Retinal pigment epithelial cell (primary cell): ENCODE results near the gene LATS2.

ENCODE experiments used
- DNase-seq: peaks from one replicate; pipeline ENCODE4 v3.0.0-alpha.2; 2010; ENCODE audit warnings: low read depth
- H3K4me3 ChIP-seq: 2 replicates; pipeline ENCODE4 v1.5.1; 2011; ENCODE audit warnings: mild to moderate bottlenecking, low read length, control low read depth, moderate library complexity
- TF ChIP-seq, protein P1 (sequence below): conservative IDR thresholded peaks from 2 replicates; pipeline ENCODE4 v1.5.1; 2011; ENCODE audit warnings: low read depth, low read length, control low read depth, inconsistent platforms

LATS2 gene

DNA sequence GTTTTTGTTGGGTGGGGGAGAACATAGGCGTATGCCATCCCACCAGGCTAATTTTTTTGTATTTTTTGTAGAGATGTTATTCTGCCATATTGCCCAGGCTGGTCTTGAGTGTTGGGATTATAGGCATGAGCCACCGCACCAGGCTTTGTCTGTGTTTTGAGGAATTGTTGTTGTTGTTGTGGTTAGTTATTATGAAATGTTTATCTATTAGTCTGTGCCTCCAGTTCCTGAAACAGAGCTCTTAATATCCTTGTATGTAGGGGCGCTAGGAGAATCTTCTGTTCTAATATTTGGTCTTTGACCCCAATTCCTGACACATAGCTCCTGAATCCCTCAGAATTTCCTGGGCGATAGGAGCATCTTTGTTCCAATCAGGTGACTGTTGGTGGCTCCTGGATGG is 5.6 kb upstream of the LATS2 start:
- H3K4me3 ChIP-seq = no peak overlapping the region
- no peak for DNase-seq

GRCh38 chr13:21065686-21066085 is 4.3 kb upstream of the LATS2 start:
- no peak overlapping the region for H3K4me3 ChIP-seq

More for the DNA sequence above, 5.6 kb upstream of the LATS2 start:
- TF ChIP-seq, protein P1, sequence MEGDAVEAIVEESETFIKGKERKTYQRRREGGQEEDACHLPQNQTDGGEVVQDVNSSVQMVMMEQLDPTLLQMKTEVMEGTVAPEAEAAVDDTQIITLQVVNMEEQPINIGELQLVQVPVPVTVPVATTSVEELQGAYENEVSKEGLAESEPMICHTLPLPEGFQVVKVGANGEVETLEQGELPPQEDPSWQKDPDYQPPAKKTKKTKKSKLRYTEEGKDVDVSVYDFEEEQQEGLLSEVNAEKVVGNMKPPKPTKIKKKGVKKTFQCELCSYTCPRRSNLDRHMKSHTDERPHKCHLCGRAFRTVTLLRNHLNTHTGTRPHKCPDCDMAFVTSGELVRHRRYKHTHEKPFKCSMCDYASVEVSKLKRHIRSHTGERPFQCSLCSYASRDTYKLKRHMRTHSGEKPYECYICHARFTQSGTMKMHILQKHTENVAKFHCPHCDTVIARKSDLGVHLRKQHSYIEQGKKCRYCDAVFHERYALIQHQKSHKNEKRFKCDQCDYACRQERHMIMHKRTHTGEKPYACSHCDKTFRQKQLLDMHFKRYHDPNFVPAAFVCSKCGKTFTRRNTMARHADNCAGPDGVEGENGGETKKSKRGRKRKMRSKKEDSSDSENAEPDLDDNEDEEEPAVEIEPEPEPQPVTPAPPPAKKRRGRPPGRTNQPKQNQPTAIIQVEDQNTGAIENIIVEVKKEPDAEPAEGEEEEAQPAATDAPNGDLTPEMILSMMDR = no peak

DNA sequence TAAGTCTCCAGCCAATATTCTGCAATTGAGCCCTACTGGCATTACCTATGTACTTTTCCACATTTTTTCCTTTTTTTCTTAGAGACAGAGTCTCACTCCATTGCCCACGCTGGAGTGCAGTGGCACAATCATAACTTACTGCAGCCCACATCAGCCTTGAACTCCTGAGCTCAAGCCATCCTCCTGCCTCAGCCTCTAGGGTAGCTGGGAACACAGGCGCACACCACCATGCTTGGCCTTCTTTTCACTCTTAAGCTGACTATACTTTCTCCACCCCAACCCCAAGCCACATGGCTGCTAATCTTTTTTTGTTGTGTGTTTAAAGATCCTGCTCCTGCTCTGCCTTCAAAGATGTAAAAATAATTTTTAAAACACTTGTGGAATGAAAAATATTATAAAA is 1.6 kb upstream of the LATS2 start:
- TF ChIP-seq, protein P1 = no peak
- no peak overlapping the region for H3K4me3 ChIP-seq
- DNase-seq = no peak

More at GRCh38 chr13:21065686-21066085, 4.3 kb upstream of the LATS2 start:
- TF ChIP-seq, protein P1 = no peak
- no peak for DNase-seq

GRCh38 chr13:21060338-21061028 is 903 bp downstream of the LATS2 start:
- peak overlapping the region; percentile 73 for H3K4me3 ChIP-seq
- TF ChIP-seq, protein P1 = no peak
- no peak for DNase-seq

DNA sequence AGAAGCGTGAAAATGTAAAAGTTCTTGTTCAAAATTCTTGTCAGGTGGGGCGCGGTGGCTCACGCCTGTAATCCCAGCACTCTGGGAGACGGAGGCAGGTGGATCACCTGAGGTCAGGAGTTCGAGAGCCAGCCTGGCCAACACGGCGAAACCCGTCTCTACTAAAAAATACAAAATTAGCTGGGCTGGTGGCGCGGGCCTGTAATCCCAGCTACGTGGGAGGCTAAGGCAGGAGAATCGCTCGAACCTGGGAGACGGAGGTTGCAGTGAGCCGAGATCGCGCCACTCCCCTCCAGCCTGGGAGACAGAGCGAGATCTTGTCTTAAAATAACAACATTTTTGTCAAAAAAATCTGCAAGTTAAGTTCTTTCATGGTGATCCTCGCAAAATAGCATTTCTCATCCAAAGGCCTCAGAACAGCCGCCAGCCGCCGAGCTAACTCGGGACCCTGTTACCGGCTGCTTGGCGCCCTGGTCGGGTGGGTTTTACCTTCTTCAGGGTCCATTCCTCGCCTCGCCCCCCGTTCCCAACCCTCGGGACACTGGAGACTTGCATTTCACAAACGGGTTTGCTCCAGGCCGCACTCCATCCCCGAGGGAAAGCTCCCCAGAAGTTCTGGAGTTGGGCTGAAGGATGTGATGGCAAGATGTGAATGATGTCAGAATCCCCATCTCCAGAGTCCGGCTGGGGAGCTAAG is 1.6 kb downstream of the LATS2 start:
- no peak for DNase-seq
- H3K4me3 ChIP-seq = peak overlapping the region; percentile 73

GRCh38 chr13:21058361-21058760 is 3.0 kb downstream of the LATS2 start:
- no peak for DNase-seq
- TF ChIP-seq, protein P1 = no peak
- no peak overlapping the region for H3K4me3 ChIP-seq

More for the DNA sequence above, 1.6 kb downstream of the LATS2 start:
- TF ChIP-seq, protein P1 = no peak
